GM21526 (cell line): ENCODE results near the gene ZNF197.
"Not testable (repeated sequence)": the region's sequence is repeated elsewhere in the genome, so short reads cannot be mapped to it uniquely, and the experiment has no call there.

Experiments
- ATAC-seq: cut with Tn5 transposase; IDR thresholded peaks from one replicate; pipeline ENCODE4 v1.9.1; 2021; ENCODE audit warnings: moderate library complexity; ENCODE audit not compliant: unreplicated experiment, low FRiP score

The ZNF197 gene

GRCh38 chr3:44624749-44625480 is at the start of gene ZNF197:
TSS of gene ZNF197 (plus strand) at chr3:44625036. CDS start at chr3:44629155, 4,119 bp downstream.
- peak; percentile 89 for ATAC-seq

- ATAC-seq, result no peak
These were observed 48.2 kb upstream of the ZNF197 start for GRCh38 chr3:44576613-44577012.

GRCh38 chr3:44577354-44577952 is 47.4 kb upstream of the ZNF197 start:
- not testable (repeated sequence) for ATAC-seq

- ATAC-seq, result not testable (repeated sequence)
These were observed 46.5 kb upstream of the ZNF197 start for GRCh38 chr3:44578316-44578715.

GRCh38 chr3:44578924-44579515 is 45.8 kb upstream of the ZNF197 start:
- not testable (repeated sequence) for ATAC-seq

- ATAC-seq, result not testable (repeated sequence)
These were observed 45.1 kb upstream of the ZNF197 start for GRCh38 chr3:44579749-44580148.

GRCh38 chr3:44580971-44581370 is 43.9 kb upstream of the ZNF197 start:
- not testable (repeated sequence) for ATAC-seq

- no peak for ATAC-seq
These were observed 40.0 kb upstream of the ZNF197 start, which contains the start of gene ZNF660 for GRCh38 chr3:44584646-44585501. TSS of gene ZNF660 (plus strand) at chr3:44584964. CDS start at chr3:44594194, 9,230 bp downstream.

- ATAC-seq, result no peak
These were observed 28.2 kb upstream of the ZNF197 start for GRCh38 chr3:44596621-44597020.

GRCh38 chr3:44601749-44602148 is 23.1 kb upstream of the ZNF197 start:
- no peak for ATAC-seq

- no peak for ATAC-seq
These were observed 12.2 kb upstream of the ZNF197 start for GRCh38 chr3:44612678-44613077.

- ATAC-seq, result no peak
These were observed 3.9 kb downstream of the ZNF197 start for GRCh38 chr3:44628716-44629115.

- no peak for ATAC-seq
These were observed 7.4 kb downstream of the ZNF197 start for GRCh38 chr3:44632193-44632592.

- ATAC-seq, result no peak
These were observed 17.5 kb downstream of the ZNF197 start for GRCh38 chr3:44642337-44642736.

- no peak for ATAC-seq
These were observed 18.2 kb downstream of the ZNF197 start for GRCh38 chr3:44643024-44643423.

- ATAC-seq, result no peak
These were observed 22.9 kb downstream of the ZNF197 start for GRCh38 chr3:44647771-44648170.

GRCh38 chr3:44648564-44649229 is 23.9 kb downstream of the ZNF197 start, which contains the start of gene ZNF35:
TSS of gene ZNF35 (plus strand) at chr3:44648732. CDS start at chr3:44651068, 2,336 bp downstream.
- peak; percentile 94 for ATAC-seq

GRCh38 chr3:44649709-44650108 is 24.9 kb downstream of the ZNF197 start:
- no peak for ATAC-seq

- ATAC-seq, result no peak
These were observed 29.2 kb downstream of the ZNF197 start for GRCh38 chr3:44654039-44654438.

GRCh38 chr3:44659015-44659414 is 34.2 kb downstream of the ZNF197 start:
- ATAC-seq, result no peak
